ENCODE measurements around the gene MMP14. TPM values are rescaled to one million over a fixed set of nuclear protein-coding genes. Genes with fewer than 3 reads are reported as not detected.
A peak's percentile ranks its signal among the peaks of the same experiment; 100 is the strongest.
"Not testable (repeated sequence)": the region's sequence is repeated elsewhere in the genome, so short reads cannot be mapped to it uniquely, and the experiment has no call there.

The MMP14 gene
- 10 to 100 TPM; 14.0 to 90.6 (median 24.8) TPM for total RNA-seq
- polyA plus RNA-seq = 10 to 100 TPM; 18.9 to 25.7 TPM
- long read RNA-seq, donor 1, partial matches to known transcripts = 0 of 3 reads
- long read RNA-seq, donor 1, other reads (novel, unspliced or antisense) = 2 of 3 reads
- long read RNA-seq, donor 2, partial matches to known transcripts = 0 of 4 reads
- long read RNA-seq, donor 2, other reads (novel, unspliced or antisense) = 3 of 4 reads
- long read RNA-seq, donor 3, partial matches to known transcripts = 1 of 4 reads
- long read RNA-seq, donor 3, other reads (novel, unspliced or antisense) = 1 of 4 reads

DNA sequence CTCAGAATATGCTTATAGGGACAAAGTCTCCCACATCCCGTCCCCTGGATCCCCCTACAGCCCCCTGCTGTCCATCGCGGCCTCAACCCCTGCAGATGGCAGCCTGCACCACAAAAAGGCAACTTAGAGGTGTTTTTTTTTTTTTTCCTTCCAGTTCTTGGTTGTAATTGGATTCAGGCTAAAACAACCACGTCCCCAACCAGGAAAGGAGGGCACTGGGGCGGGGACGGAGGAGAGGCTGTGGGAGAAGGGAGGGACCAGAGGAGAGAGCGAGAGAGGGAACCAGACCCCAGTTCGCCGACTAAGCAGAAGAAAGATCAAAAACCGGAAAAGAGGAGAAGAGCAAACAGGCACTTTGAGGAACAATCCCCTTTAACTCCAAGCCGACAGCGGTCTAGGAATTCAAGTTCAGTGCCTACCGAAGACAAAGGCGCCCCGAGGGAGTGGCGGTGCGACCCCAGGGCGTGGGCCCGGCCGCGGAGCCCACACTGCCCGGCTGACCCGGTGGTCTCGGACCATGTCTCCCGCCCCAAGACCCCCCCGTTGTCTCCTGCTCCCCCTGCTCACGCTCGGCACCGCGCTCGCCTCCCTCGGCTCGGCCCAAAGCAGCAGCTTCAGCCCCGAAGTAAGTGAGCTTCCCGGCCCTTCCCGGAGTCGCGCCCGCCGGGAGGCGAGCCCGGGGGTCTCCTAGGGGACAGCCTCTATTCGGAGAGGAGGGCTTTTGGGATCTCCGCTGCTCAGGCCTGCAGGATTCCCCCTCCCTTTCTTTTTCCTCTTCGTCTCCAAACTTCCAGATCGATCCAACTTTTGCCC lies at the start of gene MMP14:
Gene MMP14, plus strand, starts transcription at position 285 of the 813 bp plus-strand sequence. Its CDS starts 233 bp downstream, at position 518.
- Histone ChIP-seq H3K4me3 (peak within 1 kb of the TSS; percentile 56 to 99 (median 82)), H3K27ac (peak within 1 kb of the TSS; percentile 81 to 98 (median 92)), H3K27me3 (no peaks in the 10 kb centered on the region), H3K9me3 (no peaks in the 10 kb centered on the region), H3K36me3 (peaks cover 0 to 39% (median 27%) of the 10 kb centered on the region in 9 donors), H3K4me1 (peaks cover 0 to 37% (median 18%) of the 10 kb centered on the region in 12 donors)
- DNase-seq (peak; percentile 69 to 87 (median 82)), ATAC-seq (peak; percentile 73 to 86 (median 80))
- intact Hi-C loops (cut with DNase I) = loop anchor here in 4 of 10 donors (1.0 to 10.0 kb wide), 3 partner anchors 16 to 78 kb away; partner anchors contain the start of gene RBM23 (in 1 of the 4)
- WGBS, 4 donors = 1 to 3% (median 3%) methylated on average over 38 to 46 of the region's 46 CpGs
- TF ChIP-seq, protein P1, sequence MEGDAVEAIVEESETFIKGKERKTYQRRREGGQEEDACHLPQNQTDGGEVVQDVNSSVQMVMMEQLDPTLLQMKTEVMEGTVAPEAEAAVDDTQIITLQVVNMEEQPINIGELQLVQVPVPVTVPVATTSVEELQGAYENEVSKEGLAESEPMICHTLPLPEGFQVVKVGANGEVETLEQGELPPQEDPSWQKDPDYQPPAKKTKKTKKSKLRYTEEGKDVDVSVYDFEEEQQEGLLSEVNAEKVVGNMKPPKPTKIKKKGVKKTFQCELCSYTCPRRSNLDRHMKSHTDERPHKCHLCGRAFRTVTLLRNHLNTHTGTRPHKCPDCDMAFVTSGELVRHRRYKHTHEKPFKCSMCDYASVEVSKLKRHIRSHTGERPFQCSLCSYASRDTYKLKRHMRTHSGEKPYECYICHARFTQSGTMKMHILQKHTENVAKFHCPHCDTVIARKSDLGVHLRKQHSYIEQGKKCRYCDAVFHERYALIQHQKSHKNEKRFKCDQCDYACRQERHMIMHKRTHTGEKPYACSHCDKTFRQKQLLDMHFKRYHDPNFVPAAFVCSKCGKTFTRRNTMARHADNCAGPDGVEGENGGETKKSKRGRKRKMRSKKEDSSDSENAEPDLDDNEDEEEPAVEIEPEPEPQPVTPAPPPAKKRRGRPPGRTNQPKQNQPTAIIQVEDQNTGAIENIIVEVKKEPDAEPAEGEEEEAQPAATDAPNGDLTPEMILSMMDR (IDR thresholded peaks at IDR 0.05) = peak in 9 of 12 donors; percentile 27 to 57 (median 51)
- peak in 1 of 2 donors; percentile 45 for TF ChIP-seq POLR2A (IDR thresholded peaks at IDR 0.05)

DNA sequence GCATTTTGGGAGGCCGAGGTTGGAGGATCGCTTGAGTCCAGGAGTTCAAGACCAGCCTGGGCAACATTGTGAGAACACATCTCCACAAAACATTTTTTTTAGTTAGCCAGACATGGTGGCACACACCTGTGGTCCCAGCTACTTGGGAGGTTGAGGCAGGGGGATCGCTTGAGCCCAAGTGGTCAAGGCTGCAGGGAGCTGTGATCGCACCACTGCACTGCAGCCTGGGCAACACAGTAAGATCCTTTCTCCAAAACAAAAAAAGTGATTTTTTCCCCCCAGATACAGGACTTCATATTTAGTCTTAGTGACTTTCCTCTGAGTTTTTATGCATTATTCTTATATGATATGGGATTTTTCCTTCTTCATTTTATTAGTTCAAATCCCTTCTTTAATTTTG lies 49.7 kb upstream of the MMP14 start:
- intact Hi-C loops (cut with DNase I) = no loop called here
- TF ChIP-seq POLR2A (IDR thresholded peaks at IDR 0.05) = no peak
- TF ChIP-seq, protein P1 (IDR thresholded peaks at IDR 0.05) = no peak
- H3K36me3 ChIP-seq = no peaks in the 10 kb centered on the region
- H3K27me3 ChIP-seq = no peaks in the 10 kb centered on the region
- no peaks in the 10 kb centered on the region for H3K9me3 ChIP-seq
- peaks cover 0 to 42% (median 0%) of the 10 kb centered on the region in 12 donors for H3K4me1 ChIP-seq
- H3K4me3 ChIP-seq = no peak overlapping the region
- ATAC-seq = no peak
- DNase-seq = no peak
- no peak overlapping the region for H3K27ac ChIP-seq
- WGBS, 4 donors = 95 to 98% (median 96%) methylated on average over 4 of the region's 4 CpGs

DNA sequence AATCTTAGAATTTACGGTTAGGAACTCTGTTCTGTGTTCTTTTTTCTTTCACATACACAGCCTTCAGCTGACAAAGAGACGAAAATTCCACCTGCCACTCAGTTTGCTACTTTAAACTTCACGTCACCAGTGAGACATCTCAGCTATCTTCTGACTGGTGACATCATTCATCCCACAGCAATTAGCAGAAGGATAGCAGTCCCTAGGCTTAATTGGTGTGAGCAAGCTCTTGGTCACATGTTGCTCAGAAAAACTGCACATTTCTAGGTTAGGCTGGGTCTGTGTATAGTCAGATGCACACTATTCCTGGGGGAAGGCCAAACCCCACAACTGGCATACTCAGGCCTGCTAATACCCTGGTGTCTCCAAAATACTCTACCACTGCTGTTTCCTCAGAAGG lies 45.1 kb upstream of the MMP14 start:
- peak in 2 of 5 donors; percentile 11 to 19 for DNase-seq
- H3K9me3 ChIP-seq = no peaks in the 10 kb centered on the region
- intact Hi-C loops (cut with DNase I) = no loop called here
- peak; percentile 26 to 91 (median 80) for ATAC-seq
- no peaks in the 10 kb centered on the region for H3K27me3 ChIP-seq
- WGBS, 4 donors = 32 to 48% (median 41%) methylated on average over 3 of the region's 3 CpGs
- peaks cover 0 to 17% (median 0%) of the 10 kb centered on the region in 12 donors for H3K4me1 ChIP-seq
- TF ChIP-seq POLR2A (IDR thresholded peaks at IDR 0.05) = no peak
- TF ChIP-seq, protein P1 (IDR thresholded peaks at IDR 0.05) = no peak
- H3K4me3 ChIP-seq = no peak overlapping the region
- H3K27ac ChIP-seq = peak overlapping the region in 7 of 12 donors; percentile 15 to 83 (median 61)
- no peaks in the 10 kb centered on the region for H3K36me3 ChIP-seq

GRCh38 chr14:22792158-22792557 lies 44.2 kb upstream of the MMP14 start:
- Histone ChIP-seq H3K36me3 (no peaks in the 10 kb centered on the region), H3K27me3 (no peaks in the 10 kb centered on the region), H3K9me3 (no peaks in the 10 kb centered on the region), H3K4me1 (peaks cover 0 to 21% (median 0%) of the 10 kb centered on the region in 12 donors), H3K4me3 (no peak overlapping the region), H3K27ac (peak overlapping the region in 1 of 12 donors; percentile 83)
- DNase-seq = no peak
- TF ChIP-seq, protein P1 (IDR thresholded peaks at IDR 0.05) = no peak
- TF ChIP-seq POLR2A (IDR thresholded peaks at IDR 0.05) = no peak
- 96 to 99% (median 97%) methylated on average over 2 of the region's 2 CpGs for WGBS, 4 donors
- intact Hi-C loops (cut with DNase I) = no loop called here
- no peak for ATAC-seq

DNA sequence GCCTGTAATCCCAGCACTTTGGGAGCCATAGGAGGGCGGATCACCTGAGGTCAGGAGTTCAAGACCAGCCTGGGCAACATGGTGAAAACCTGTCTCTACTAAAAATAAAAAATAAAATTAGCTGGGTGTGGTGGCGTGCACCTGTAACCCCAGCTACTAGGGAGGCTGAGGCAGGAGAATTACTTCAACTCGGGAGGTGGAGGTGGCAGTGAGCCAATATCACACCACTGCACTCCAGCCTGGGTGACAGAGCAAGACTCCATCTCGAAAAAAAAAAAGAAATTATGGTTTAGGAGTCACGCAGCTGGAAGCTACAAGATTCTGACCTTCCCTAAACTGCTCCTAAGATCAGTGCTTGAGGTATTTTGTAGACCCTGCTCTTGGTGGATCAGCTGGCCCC lies 42.8 kb upstream of the MMP14 start:
- DNase-seq; H3K27ac ChIP-seq; H3K36me3 ChIP-seq; ATAC-seq; H3K27me3 ChIP-seq; H3K9me3 ChIP-seq; intact Hi-C loops (cut with DNase I); H3K4me3 ChIP-seq: not testable (repeated sequence)
- 86 to 89% (median 89%) methylated on average over 5 of the region's 5 CpGs for WGBS, 4 donors
- peaks cover 0 to 33% (median 0%) of the 10 kb centered on the region in 12 donors for H3K4me1 ChIP-seq

All from heart left ventricle (tissue), 16 donors.